ENCODE measurements around the gene COX7A1.

DNA sequence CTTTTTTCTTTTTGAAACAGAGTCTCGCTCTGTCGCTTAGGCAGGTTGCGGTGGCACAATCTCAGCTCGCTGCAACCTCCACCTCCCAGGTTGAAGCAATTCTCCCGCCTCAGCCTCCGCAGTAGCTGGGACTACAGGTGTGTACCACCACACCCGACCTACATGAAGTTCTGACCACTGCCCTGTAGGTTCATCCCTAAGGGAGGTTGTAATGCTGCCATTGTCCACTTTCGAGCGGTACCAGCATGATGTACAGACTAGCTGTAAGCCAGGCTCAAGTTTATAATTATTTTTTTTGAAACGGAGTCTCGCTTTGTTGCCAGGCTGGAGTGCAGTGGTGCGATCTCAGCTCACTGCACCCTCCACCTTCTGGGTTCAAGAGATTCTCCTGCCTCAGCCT is 11.6 kb upstream of the COX7A1 start:
- no peak for TF ChIP-seq CTCF (IDR thresholded peaks at IDR 0.05; ENCODE audit: low read depth, low read length)
- no peak for TF ChIP-seq MYC (IDR thresholded peaks at IDR 0.05; ENCODE audit: low read depth, low read length)
